GM12892 (cell line): Measurements from ENCODE around the gene CANT1.

ENCODE experiments used
- POLR2A ChIP-seq: IDR thresholded peaks from 2 replicates; pipeline ENCODE4 v1.6.1; 2011; ENCODE audit warnings: low read depth, low read length, control low read depth
- POLR2AphosphoS5 ChIP-seq: IDR thresholded peaks from 2 replicates; pipeline ENCODE4 v1.6.1; 2011; ENCODE audit warnings: low read depth, low read length, control low read depth
- TAF1 ChIP-seq: IDR thresholded peaks from 2 replicates; pipeline ENCODE4 v1.6.1; 2011; ENCODE audit warnings: low read depth, mild to moderate bottlenecking, control low read depth, low read length, borderline replicate concordance

- TF ChIP-seq POLR2A (no peak), POLR2AphosphoS5 (no peak), TAF1 (no peak)
These were observed 55.9 kb downstream of the CANT1 start for GRCh38 chr17:78953356-78954350.
